ENCODE results near the gene HIGD2A. TPM values are rescaled to one million over a fixed set of nuclear protein-coding genes. Genes with fewer than 3 reads are reported as not detected.

The HIGD2A gene
- total and polyA plus RNA-seq, 9 of the 15 experiments (the other 6 are each of a cell fraction or from before 2014, with no cell fraction given) = 94.7 to 264 (median 163) TPM

- intact Hi-C loops (cut with micrococcal nuclease) = loop anchor here (5.0 to 10.0 kb wide), 2 partner anchors 69 to 202 kb away; no protein-coding TSS in a partner anchor
- Histone ChIP-seq H3K9me3 (replicated peaks; ENCODE audit: control insufficient read depth, insufficient read depth, low read depth, low read length) (peaks cover 3% of the 10 kb centered on the region), H3K4me2 (ENCODE audit: insufficient read depth, low read length) (peak overlapping the region; percentile 79), H3K4me1 (replicated peaks in 1 of 2; ENCODE audit: control insufficient read depth in 2 of 2, insufficient read depth in 2 of 2, low read length in 2 of 2) (peaks cover 12 to 17% of the 10 kb centered on the region in 2 experiments; a peak in 4 of 5 replicates), H3K27me3 (ENCODE audit: control insufficient read depth in 2 of 2, insufficient read depth in 2 of 2, low read length in 2 of 2) (no peaks in the 10 kb centered on the region), H3K36me3 (ENCODE audit: control insufficient read depth, insufficient read depth, low read length) (peaks cover 9% of the 10 kb centered on the region; the same call in 1 of the 3 replicates), H3K9ac (ENCODE audit: insufficient read depth in 1 of 2, low read depth in 2 of 2, low read length in 2 of 2) (peak overlapping the region; percentile 71 to 91), H3K27ac (ENCODE audit: extremely low read depth, low read depth, low read length) (peak overlapping the region; percentile 83), H2AFZ (ENCODE audit: low read depth, low read length) (peak overlapping the region; percentile 93), H3K9me1 (ENCODE audit: control insufficient read depth, insufficient read depth, low read length) (peaks cover 4% of the 10 kb centered on the region), H3K79me2 (ENCODE audit: control insufficient read depth, insufficient read depth, low read length) (peaks cover 21% of the 10 kb centered on the region), H4K20me1 (replicated peaks; ENCODE audit: control insufficient read depth, insufficient read depth, low read length) (peaks cover 5% of the 10 kb centered on the region; the same call in 1 of the 2 replicates), H3K4me3 (peak overlapping the region; percentile 89)
- 61% methylated on average over 11 of the region's 13 CpGs for WGBS (ENCODE audit: insufficient coverage, low coverage, missing lambda C conversion rate)
- DNase-seq (ENCODE audit: extremely low read depth in 1 of 4, low spot score in 3 of 4) = peak in 1 of 4 experiments; percentile 9
- ChIA-PET POLR2A (interaction anchor here (0.6 to 1.7 kb wide), 5 partner anchors 8 to 128 kb away, joined by 3 to 7 read pairs (median 4); partner anchors contain the start of gene KIAA1191), CTCF (ENCODE audit: low intra/inter-chr PET ratio) (interaction anchor here (1.3 to 1.6 kb wide), 2 partner anchors 128 to 196 kb away, joined by 4 to 7 read pairs; no protein-coding TSS in a partner anchor)
- BruUV-seq (replicated peaks) = no TSS peak
- FAIRE-seq = no peak
- in situ Hi-C loops (cut with MboI) = no loop called here
- no peak for ATAC-seq
- TF ChIP-seq FOSL1 (tag; conservative IDR thresholded peaks at IDR 0.05) (no peak), ZNF583 (CRISPR knock-in tag; IDR thresholded peaks at IDR 0.05) (no peak), PTBP1 (IDR thresholded peaks at IDR 0.05; ENCODE audit: low read depth, low read length) (0 out of 2 replicates have a peak, but pooled peaks have one; percentile 38), MED1 (CRISPR knock-in tag; IDR thresholded peaks at IDR 0.05; ENCODE audit: borderline replicate concordance) (no peak), KDM1A (IDR thresholded peaks at IDR 0.05) (peak; percentile 88 to 94), ZKSCAN1 (IDR thresholded peaks at IDR 0.05; ENCODE audit: low read depth, low read length) (no peak), MTA3 (IDR thresholded peaks at IDR 0.05; ENCODE audit: borderline replicate concordance) (no peak), CHD4 (IDR thresholded peaks at IDR 0.05; ENCODE audit: insufficient read depth, insufficient replicate concordance, low read depth, low read length, poor library complexity, severe bottlenecking) (peak; percentile 88), ARID2 (IDR thresholded peaks at IDR 0.05) (no peak), EHMT2 (IDR thresholded peaks at IDR 0.05) (no peak), RBM25 (IDR thresholded peaks at IDR 0.05; ENCODE audit: low read depth, low read length, severe bottlenecking) (peak; percentile 95), THRA (IDR thresholded peaks at IDR 0.05) (no peak), ZNF445 (CRISPR knock-in tag; IDR thresholded peaks at IDR 0.05; ENCODE audit: low read depth) (no peak), ZNF253 (CRISPR knock-in tag; conservative IDR thresholded peaks at IDR 0.05) (no peak), ZNF395 (CRISPR knock-in tag; IDR thresholded peaks at IDR 0.05) (no peak), HDAC1 (IDR thresholded peaks at IDR 0.05) (no peak; a peak in 1 of 4 replicates), CHD2 (IDR thresholded peaks at IDR 0.05; ENCODE audit: low read depth, low read length) (no peak), ZNF121 (CRISPR knock-in tag; conservative IDR thresholded peaks at IDR 0.05) (peak; percentile 79), TFAP4 (CRISPR knock-in tag; IDR thresholded peaks at IDR 0.05; ENCODE audit: borderline replicate concordance) (no peak), CBX1 (IDR thresholded peaks at IDR 0.05; ENCODE audit: low read depth) (peak; percentile 83; the same call in 1 of the 2 replicates)
These were observed 26.8 kb downstream of the HIGD2A start for GRCh38 chr5:176415240-176415951.
